ENCODE results near the gene SMIM33.

DNA sequence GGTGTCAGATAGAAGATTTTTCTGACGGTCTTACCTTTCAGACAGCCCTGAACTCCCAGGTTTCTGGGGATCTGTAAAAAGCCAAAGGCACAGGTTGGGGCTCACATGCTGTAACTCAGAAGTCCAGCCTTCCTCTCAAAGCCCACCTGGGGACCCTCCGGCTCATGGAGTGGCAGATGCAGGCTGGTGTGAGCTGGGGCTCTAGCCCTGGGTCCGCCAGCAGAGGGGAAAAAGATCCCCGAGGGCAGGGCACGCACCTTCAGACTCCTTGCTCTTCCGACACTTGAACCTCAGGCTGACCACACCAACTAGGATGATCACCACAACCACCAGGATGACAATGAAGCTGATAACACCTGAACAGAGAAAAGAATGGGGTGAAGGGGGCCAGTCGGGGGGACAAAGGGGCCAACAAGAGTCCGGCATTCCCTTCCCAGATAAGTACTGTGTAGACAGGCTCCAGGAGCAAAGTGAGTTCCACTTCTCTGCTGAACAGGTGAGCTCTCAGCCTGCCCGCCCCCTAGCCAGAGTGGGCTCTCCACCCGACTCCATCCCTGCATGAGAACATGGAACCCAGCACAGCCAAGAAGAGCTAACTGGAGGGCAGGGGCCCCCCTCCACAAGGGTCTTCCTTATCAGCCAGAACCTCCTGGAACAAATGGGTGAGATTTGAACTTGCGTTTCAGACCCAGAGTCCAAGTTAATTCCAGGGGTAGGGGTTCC is 16.1 kb upstream of the SMIM33 start:
- TF ChIP-seq CTCF (IDR thresholded peaks at IDR 0.05), result no peak
- TF ChIP-seq EZH2 (IDR thresholded peaks at IDR 0.05; ENCODE audit: borderline replicate concordance, insufficient read depth, low read depth, low read length, poor library complexity, severe bottlenecking), result no peak

Data from B cell (primary cell).